ENCODE measurements around the gene TRAF4.
"Not testable (repeated sequence)": the region's sequence is repeated elsewhere in the genome, so short reads cannot be mapped to it uniquely, and the experiment has no call there.

Gene TRAF4

GRCh38 chr17:28749516-28750177, 5.8 kb downstream of the TRAF4 start:
- no peak for DNase-seq

DNA sequence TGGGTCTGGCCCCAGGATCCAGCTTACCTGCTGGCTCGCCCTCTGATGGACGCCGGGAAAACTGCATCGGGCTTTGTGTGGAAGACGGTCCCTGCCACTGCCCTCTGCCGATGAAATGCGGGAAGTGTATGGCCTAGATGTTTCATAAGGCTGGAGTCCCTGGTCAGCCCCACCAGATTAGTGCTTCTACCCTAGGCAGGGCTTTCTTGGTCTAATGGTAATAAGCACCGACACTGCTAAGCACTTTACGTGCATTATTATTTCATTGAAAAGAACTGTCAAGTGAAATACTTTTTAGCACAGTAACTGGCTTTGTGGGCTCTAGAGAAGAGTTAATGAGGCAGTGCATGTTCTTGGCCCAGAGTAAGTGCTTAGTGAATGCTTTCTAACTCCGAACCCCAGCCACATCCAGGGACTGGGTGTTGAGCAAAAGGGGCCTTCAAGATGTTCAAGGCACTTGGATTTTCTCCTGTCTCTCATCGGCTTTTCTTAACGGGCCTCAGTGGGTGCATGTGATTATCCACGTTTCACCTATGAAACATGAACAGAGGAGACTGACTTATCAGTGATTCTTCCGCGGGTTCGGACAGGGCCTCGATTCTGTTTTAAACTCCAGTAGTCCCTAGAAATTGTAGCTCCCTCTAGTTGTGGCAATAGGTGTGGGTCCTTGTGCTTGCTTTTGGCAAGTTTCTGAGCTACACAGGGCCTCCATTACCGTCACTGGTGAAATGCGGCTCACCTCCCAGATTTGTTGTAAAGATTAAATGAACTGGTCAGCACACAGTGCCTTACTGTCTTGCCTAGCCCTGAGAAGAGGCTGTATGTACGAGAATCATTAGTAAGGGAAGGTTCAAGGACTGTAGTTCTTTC, 6.6 kb downstream of the TRAF4 start:
- DNase-seq, result peak; percentile 81 to 83

GRCh38 chr17:28751600-28752366, 8.0 kb downstream of the TRAF4 start:
- no peak for DNase-seq

GRCh38 chr17:28755486-28755885, 11.7 kb downstream of the TRAF4 start:
- no peak for DNase-seq

DNA sequence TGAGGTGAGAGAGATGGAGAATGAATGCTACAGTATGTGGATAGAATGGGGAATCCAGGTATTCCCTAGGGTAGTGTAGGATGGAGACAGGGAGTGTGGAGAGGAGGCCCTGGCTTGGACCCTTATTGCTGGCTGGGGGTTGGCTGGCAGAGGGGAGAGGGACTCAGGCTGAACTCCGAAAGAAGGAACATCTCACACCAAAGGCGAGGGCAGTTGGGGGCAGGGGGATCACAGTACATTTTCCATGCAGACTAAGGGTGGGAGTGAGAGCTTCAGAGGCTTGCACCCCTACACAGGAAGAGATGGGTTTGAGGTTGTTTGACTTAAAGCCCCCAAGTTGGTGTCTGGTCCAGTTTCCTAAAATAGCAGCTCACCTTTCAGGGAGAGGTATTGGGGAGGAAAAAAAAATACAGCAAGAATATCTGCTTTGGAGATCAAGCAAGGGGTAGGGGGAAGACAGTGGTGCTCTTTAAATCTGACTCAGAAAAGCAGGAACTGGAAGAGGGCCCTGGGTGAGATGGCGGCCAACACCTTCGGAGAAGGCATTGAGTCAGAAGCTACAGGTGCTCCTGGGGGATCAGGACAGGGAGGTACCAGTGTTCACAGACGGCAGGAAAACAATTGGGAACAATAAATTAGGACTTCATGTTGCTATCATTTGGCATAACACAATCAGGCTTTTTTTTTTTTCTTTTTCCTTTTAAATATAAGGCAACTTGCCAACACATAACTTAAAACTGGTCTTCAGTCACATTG, 12.4 kb downstream of the TRAF4 start:
- DNase-seq, result no peak

DNA sequence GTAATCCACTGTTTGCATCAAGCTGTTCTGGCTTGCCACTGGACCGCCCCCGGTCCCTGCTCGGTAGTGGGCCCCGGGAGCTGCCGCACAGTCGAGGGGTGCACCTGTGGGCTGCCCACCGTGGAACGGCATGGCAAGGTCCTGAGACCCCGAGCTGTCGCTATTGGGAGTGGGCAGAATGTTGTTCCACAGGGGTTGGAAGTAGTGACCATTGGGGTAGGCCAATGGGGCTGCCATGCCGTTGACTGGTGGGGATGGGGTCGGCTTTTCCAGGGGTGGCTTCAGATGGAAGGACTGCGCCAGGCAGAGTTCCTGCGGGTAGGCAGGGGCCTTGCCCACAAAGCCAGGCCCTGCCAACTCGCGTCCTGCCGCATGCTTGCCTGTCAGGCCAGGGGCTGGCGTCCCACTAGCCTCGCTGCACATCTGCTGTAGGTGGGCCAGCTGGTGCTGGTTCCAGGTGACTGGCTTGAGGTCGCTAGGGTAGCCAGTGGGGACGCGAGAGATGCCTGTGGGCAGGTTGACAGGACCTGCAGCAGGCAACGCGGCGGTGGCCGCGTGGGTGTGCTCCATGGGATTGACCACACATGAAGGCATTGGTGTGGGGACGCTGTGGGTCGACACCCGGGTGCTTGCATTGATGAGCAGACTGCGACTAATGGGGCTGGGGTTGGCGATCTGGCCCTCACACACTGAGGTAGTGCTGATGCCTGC, 14.8 kb downstream of the TRAF4 start:
- DNase-seq, result no peak

- DNase-seq, result no peak
Observed at GRCh38 chr17:28759256-28759865, 15.6 kb downstream of the TRAF4 start.

DNA sequence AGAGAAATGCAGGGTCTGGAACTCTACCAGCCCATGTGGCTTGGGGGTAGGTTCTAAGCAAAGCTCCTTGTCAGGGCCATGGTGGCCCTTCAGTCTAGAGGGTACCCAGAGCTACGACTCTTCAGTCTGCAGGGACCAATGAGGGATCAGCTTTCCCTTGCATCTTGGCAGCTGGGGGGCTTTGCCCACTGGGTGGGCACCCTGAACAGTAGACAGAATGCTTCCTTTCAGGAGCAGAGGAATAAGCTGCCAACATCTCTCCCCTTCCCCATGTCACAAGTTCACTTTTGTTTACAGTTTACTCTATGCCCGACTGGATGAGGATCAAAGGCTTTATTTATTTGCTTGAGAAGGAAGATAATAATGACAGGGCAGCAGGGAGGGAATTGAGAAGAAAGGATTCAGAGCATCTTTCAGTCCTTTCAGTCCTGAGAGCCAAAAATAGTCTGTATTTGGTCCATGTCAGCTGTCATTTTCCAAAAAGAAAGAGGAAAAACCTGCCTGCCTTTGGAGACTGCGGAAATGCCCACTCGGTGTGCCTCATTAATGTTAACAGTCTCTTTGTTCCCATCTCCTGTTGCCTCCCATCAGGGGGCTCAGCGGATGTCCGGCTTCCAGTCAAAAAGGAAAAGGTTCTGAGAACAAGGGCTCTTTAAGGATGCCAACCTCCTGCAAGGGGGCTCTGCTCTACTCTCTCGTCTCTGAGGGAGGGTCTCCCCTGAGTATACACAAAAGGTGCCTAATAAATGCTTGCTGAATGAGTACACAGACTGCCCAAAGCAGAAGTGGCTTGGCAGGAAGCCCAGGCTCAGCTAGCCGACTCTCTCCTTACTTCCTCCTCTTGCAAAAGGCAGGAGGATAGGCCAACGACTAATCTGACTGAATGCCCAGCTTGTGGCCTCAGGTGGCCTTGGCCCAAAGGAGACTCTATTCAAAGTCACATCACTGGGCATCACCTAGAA, 17.1 kb downstream of the TRAF4 start:
- DNase-seq, result no peak

DNA sequence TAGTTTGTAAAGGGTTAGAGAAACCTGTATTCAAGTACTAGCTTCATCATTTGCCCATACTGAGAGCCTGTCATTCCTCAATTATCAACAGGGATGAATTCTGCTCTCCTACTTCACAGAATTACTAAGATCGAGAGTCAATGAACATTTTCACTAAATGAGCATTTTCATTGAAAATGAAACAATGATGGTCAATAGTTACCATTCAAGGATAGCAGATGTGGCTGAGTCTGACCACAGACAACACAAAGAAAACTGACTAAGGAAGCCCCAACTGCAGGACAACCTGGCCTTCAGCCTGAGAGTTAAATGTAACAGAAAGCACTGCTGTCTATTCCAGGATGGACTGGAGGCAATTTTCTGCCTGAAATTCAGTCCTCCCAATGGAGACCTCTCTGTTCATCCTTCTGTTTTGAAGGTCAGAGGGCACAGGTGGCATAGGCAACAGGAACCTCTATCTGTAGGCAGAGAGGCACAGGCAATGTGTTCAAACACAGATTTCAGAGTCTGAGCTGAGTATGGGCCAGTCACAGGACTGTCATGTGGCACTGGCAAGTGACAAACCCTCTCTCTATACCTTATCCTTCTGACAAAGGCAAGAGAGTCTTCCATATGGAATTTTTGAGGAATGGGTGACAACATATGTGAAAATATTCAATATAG, 19.5 kb downstream of the TRAF4 start:
- no peak for DNase-seq

DNA sequence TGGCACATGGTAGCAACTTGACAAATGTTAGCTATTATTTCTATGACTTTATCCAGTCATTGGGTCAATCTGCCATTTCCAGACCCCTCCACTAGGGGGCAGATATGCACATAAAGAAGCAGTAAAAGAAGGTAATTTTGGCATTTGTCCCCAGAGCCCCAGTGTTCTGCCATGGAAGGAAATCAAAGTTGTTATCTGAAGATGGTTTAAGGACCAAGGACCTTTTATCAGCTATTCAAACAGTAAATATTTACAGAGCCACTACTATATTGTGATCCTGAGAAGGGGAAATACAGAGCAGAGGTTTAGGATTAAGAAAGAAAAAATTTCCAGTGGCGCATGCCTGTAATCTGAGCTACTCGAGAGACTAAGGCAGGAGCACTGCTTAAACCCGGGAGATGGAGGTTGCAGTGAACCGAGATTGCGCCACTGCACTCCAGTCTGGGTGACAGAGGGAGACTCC, 20.0 kb downstream of the TRAF4 start:
- peak; percentile 67 to 71 for DNase-seq

- no peak for DNase-seq
Observed at GRCh38 chr17:28765038-28765437, 21.2 kb downstream of the TRAF4 start.

DNA sequence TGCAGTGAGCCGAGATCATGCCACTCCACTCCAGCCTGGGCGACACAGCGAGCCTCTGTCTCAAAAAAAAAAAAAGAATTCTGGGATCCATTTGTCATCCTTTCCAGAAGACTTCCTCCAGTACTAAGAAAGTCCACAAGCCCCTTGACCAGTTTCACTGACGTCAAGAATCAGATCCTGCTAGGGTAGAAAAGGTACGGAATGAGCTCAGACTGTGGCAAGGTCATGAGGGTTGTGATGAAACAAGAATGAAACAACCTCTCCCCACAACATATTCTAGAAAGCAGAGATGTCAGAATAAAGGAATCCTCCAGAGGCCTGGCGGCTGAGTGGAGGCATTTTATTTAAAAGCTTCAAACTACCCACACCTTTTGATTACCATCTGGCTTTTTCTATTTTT, 29.9 kb downstream of the TRAF4 start:
- DNase-seq, result no peak

GRCh38 chr17:28774206-28774605, 30.4 kb downstream of the TRAF4 start:
- DNase-seq, result no peak

DNA sequence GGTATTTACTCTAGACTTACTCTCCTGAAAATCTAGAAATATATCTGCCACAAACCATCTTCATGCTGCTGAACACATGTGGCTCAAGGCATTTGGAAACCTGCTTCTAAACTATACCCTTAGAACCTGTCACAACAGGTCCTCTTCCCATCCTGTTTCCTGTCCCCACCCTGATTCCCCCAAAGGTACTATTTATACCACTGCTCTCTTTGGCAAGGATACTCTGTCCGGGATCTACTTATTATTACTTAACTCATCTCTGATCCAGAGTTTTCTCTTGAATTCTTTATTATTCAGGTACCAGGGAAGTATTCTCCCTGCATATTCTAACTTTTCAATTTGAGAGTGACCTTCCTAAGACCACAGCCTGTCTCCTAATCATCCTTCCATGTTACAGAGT, 33.4 kb downstream of the TRAF4 start:
- DNase-seq, result no peak

- not testable (repeated sequence) for DNase-seq
Observed at GRCh38 chr17:28779601-28780000, 35.8 kb downstream of the TRAF4 start.

- DNase-seq, result no peak
Observed at GRCh38 chr17:28783161-28783560, 39.4 kb downstream of the TRAF4 start.

- DNase-seq, result no peak
Observed at GRCh38 chr17:28788100-28788499, 44.3 kb downstream of the TRAF4 start.

DNA sequence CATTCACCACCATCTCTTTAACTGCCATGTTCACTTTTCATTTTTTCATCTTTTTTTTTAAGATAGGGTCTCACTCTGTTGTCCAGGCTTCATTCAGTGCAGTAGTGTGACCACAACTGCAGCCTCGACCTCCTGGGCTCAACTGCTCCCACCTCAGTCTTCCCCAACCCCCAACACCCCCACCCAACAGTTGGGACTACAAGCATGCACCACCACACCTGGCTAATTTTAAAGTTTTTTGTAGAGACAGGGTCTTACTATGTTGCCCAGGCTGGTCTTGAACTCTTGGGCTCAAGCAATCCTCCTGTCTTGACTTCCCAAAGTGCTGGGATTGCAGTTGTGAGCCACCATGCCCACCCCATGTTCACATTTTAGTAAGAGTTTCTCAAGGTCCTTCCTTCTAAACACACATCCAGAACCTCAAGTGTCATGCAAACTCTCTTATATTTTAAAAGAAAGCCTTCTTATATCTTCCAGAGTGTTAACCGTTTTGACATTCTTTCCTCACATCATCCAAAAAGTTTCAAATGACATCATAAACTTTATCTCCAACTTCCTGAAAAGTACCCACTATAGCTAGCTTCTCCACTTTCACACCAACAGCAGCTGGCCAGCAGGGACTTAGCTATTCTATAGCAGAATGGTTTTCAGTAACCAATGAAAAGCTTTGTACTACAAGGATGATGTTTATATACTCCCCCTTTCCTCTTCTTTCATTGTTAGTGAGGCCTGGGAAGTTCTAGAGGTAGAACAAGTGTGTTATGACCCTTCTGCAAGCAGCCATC, 49.3 kb downstream of the TRAF4 start:
- no peak for DNase-seq

Data from stimulated activated CD4-positive, alpha-beta T cell treated with anti-CD3 and anti-CD28 coated beads, Interleukin-4, amount 100 ng/mL, for 4 hours (primary cell).